Common myeloid progenitor, CD34-positive (primary cell): ENCODE results near the gene SLC38A10.

ENCODE experiments used
- CTCF ChIA-PET: fragments of 350-600 bp; sonication (Branson Sonifier 250); formaldehyde crosslinking; loops from one replicate; lab custom pipeline; 2021; ENCODE audit warnings: antibody characterized with exemption; lab: Charles Lee
- POLR2A ChIA-PET: fragments of 350-600 bp; sonication (Branson Sonifier 250); formaldehyde crosslinking; loops from one replicate; lab custom pipeline; 2021; ENCODE audit warnings: antibody characterized with exemption; lab: Charles Lee
- DNase-seq, 3 donors: peaks; one replicate each; pipeline versions ENCODE4 v3.0.0 to v3.0.0-alpha.2; 2013
- H3K27ac ChIP-seq, 2 experiments: 1 replicate in 1 of 2; 2 replicates in 1 of 2; pipeline ENCODE4 v1.7.0; 2013; ENCODE audit warnings: inconsistent platforms in 2 of 2, low read length in 2 of 2, mild to moderate bottlenecking in 2 of 2, low read depth in 1 of 2, moderate library complexity in 1 of 2; ENCODE audit not compliant: severe bottlenecking in 2 of 2, insufficient read depth in 1 of 2, poor library complexity in 1 of 2
- H3K27me3 ChIP-seq, 5 experiments: replicated peaks in 2 of 5; 1 replicate in 3 of 5; 2 replicates in 2 of 5; pipeline versions ENCODE4 v1.6.1 to v1.7.0; 2013; ENCODE audit warnings: low read length in 4 of 5, mild to moderate bottlenecking in 2 of 5, moderate library complexity in 2 of 5, inconsistent platforms in 1 of 5; ENCODE audit not compliant: insufficient read depth in 5 of 5, control insufficient read depth in 4 of 5
- H3K36me3 ChIP-seq, 4 experiments: 1 replicate in 2 of 4; 2 replicates in 2 of 4; pipeline versions ENCODE4 v1.6.1 to v1.7.0; 2013; ENCODE audit warnings: low read length in 3 of 4, control low read depth in 1 of 4, mild to moderate bottlenecking in 1 of 4; ENCODE audit not compliant: control insufficient read depth in 4 of 4, insufficient read depth in 4 of 4
- H3K4me1 ChIP-seq, 4 experiments: 1 replicate in 3 of 4; 2 replicates in 1 of 4; pipeline versions ENCODE4 v1.6.1 to v1.7.1; 2013; ENCODE audit warnings: low read length in 3 of 4, mild to moderate bottlenecking in 3 of 4, control low read depth in 1 of 4, inconsistent platforms in 1 of 4, moderate library complexity in 1 of 4; ENCODE audit not compliant: control insufficient read depth in 4 of 4, insufficient read depth in 4 of 4; ENCODE audit errors: control extremely low read depth in 1 of 4
- H3K4me3 ChIP-seq, 7 experiments: 1 replicate in 4 of 7; 2 replicates in 3 of 7; pipeline versions ENCODE4 v1.5.1 to v1.7.0; 2013; ENCODE audit warnings: mild to moderate bottlenecking in 7 of 7, low read length in 6 of 7, moderate library complexity in 6 of 7, inconsistent platforms in 2 of 7, low read depth in 2 of 7, control low read depth in 1 of 7; ENCODE audit not compliant: insufficient read depth in 4 of 7, control insufficient read depth in 1 of 7; ENCODE audit errors: extremely low read depth in 1 of 7
- H3K9me3 ChIP-seq, 5 experiments: 1 replicate in 4 of 5; 2 replicates in 1 of 5; pipeline versions ENCODE4 v1.6.1 to v1.7.1; 2013; ENCODE audit warnings: low read length in 4 of 5, mild to moderate bottlenecking in 2 of 5, inconsistent platforms in 1 of 5, low read depth in 1 of 5, moderate library complexity in 1 of 5; ENCODE audit not compliant: control insufficient read depth in 4 of 5, insufficient read depth in 2 of 5; ENCODE audit errors: control extremely low read depth in 1 of 5
- WGBS: methylation state at CpG from one replicate; pipeline ENCODE4 v1.1.5; 2013; ENCODE audit not compliant: insufficient coverage; 5-methylcytosine and 5-hydroxymethylcytosine counted together

The SLC38A10 gene

GRCh38 chr17:81254955-81255717 is 40.0 kb downstream of the SLC38A10 start:
- no peak overlapping the region for H3K27ac ChIP-seq
- no peaks in the 10 kb centered on the region for H3K9me3 ChIP-seq
- POLR2A ChIA-PET: no interaction called here
- H3K4me3 ChIP-seq: no peak overlapping the region
- peak in 2 of 3 donors; percentile 16 to 27 for DNase-seq
- no peaks in the 10 kb centered on the region for H3K27me3 ChIP-seq
- H3K36me3 ChIP-seq: peaks cover 2 to 75% (median 49%) of the 10 kb centered on the region in 4 experiments
- peaks cover 0 to 9% (median 0%) of the 10 kb centered on the region in 4 experiments for H3K4me1 ChIP-seq
- CTCF ChIA-PET: interaction anchor here (0.7 to 3.0 kb wide), 11 partner anchors 15 to 346 kb away, joined by 3 to 19 read pairs (median 4); partner anchors contain the start of gene SLC38A10
- 75% methylated on average over 31 of the region's 35 CpGs for WGBS

GRCh38 chr17:81253358-81254131 is 41.6 kb downstream of the SLC38A10 start:
- Histone ChIP-seq H3K36me3 (peaks cover 2 to 66% (median 45%) of the 10 kb centered on the region in 4 experiments), H3K4me3 (no peak overlapping the region), H3K4me1 (peaks cover 0 to 9% (median 0%) of the 10 kb centered on the region in 4 experiments), H3K9me3 (no peaks in the 10 kb centered on the region), H3K27ac (no peak overlapping the region), H3K27me3 (no peaks in the 10 kb centered on the region)
- peak; percentile 45 to 70 (median 57) for DNase-seq
- ChIA-PET POLR2A (no interaction called here), CTCF (interaction anchor here (0.8 to 3.0 kb wide), 15 partner anchors 18 to 347 kb away, joined by 3 to 19 read pairs (median 3); partner anchors contain the start of gene SLC38A10)
- 62% methylated on average over 17 of the region's 19 CpGs for WGBS

GRCh38 chr17:81252987-81253329 is 42.1 kb downstream of the SLC38A10 start:
- peaks cover 0 to 9% (median 0%) of the 10 kb centered on the region in 4 experiments for H3K4me1 ChIP-seq
- H3K4me3 ChIP-seq: no peak overlapping the region
- H3K36me3 ChIP-seq: peaks cover 2 to 60% (median 40%) of the 10 kb centered on the region in 4 experiments
- H3K9me3 ChIP-seq: no peaks in the 10 kb centered on the region
- H3K27me3 ChIP-seq: no peaks in the 10 kb centered on the region
- 91% methylated on average over 14 of the region's 15 CpGs for WGBS
- no peak for DNase-seq
- ChIA-PET CTCF (interaction anchor here (0.8 to 3.0 kb wide), 11 partner anchors 19 to 348 kb away, joined by 3 to 19 read pairs (median 3); no protein-coding TSS in a partner anchor), POLR2A (no interaction called here)
- no peak overlapping the region for H3K27ac ChIP-seq

- WGBS: 95% methylated on average over 15 of the region's 15 CpGs
- H3K27me3 ChIP-seq: no peaks in the 10 kb centered on the region
- no peak for DNase-seq
- H3K36me3 ChIP-seq: peaks cover 2 to 55% (median 37%) of the 10 kb centered on the region in 4 experiments
- peaks cover 0 to 9% (median 0%) of the 10 kb centered on the region in 4 experiments for H3K4me1 ChIP-seq
- no peak overlapping the region for H3K4me3 ChIP-seq
- H3K9me3 ChIP-seq: no peaks in the 10 kb centered on the region
- CTCF ChIA-PET: interaction anchor here (0.7 to 3.0 kb wide), 13 partner anchors 19 to 348 kb away, joined by 3 to 19 read pairs (median 3); no protein-coding TSS in a partner anchor
- POLR2A ChIA-PET: no interaction called here
- no peak overlapping the region for H3K27ac ChIP-seq
Measured at GRCh38 chr17:81252326-81252986, 42.7 kb downstream of the SLC38A10 start.

- no peak overlapping the region for H3K4me3 ChIP-seq
- H3K27me3 ChIP-seq: no peaks in the 10 kb centered on the region
- DNase-seq: peak in 1 of 3 donors; percentile 20
- no peaks in the 10 kb centered on the region for H3K9me3 ChIP-seq
- WGBS: 89% methylated on average over 13 of the region's 29 CpGs
- ChIA-PET POLR2A (no interaction called here), CTCF (interaction anchor here (0.7 to 2.9 kb wide), 3 partner anchors 21 to 349 kb away, joined by 3 to 17 read pairs (median 5); no protein-coding TSS in a partner anchor)
- H3K27ac ChIP-seq: no peak overlapping the region
- peaks cover 2 to 54% (median 41%) of the 10 kb centered on the region in 4 experiments for H3K36me3 ChIP-seq
- H3K4me1 ChIP-seq: peaks cover 0 to 9% (median 0%) of the 10 kb centered on the region in 4 experiments
Measured at GRCh38 chr17:81251709-81252301, 43.3 kb downstream of the SLC38A10 start.

GRCh38 chr17:81251094-81251708 is 43.9 kb downstream of the SLC38A10 start:
- H3K27me3 ChIP-seq: no peaks in the 10 kb centered on the region
- no peak overlapping the region for H3K4me3 ChIP-seq
- H3K9me3 ChIP-seq: no peaks in the 10 kb centered on the region
- CTCF ChIA-PET: interaction anchor here (0.7 to 2.9 kb wide), 3 partner anchors 275 to 350 kb away, joined by 3 to 17 read pairs (median 5); no protein-coding TSS in a partner anchor
- peaks cover 0 to 9% (median 0%) of the 10 kb centered on the region in 4 experiments for H3K4me1 ChIP-seq
- no peak for DNase-seq
- H3K36me3 ChIP-seq: peaks cover 2 to 48% (median 39%) of the 10 kb centered on the region in 4 experiments
- POLR2A ChIA-PET: no interaction called here
- WGBS: 95% methylated on average over 22 of the region's 25 CpGs
- H3K27ac ChIP-seq: no peak overlapping the region
